Stimulated activated CD8-positive, alpha-beta memory T cell treated with anti-CD3 and anti-CD28 coated beads, Interleukin-12 subunit alpha, Interleukin-12 subunit beta, amount 100 ng/mL, for 4 hours (primary cell): ENCODE measurements around the gene SCAF1.
"Not testable (repeated sequence)": the region's sequence is repeated elsewhere in the genome, so short reads cannot be mapped to it uniquely, and the experiment has no call there.

Experiments used
- DNase-seq: peaks from one replicate; pipeline ENCODE4 v3.0.0-alpha.2; 2020; ENCODE audit warnings: low read depth

SCAF1 gene

GRCh38 chr19:49616532-49616931, 25.5 kb upstream of the SCAF1 start:
- no peak for DNase-seq

- DNase-seq, result no peak
Measured at GRCh38 chr19:49616945-49617344, 25.1 kb upstream of the SCAF1 start.

DNA sequence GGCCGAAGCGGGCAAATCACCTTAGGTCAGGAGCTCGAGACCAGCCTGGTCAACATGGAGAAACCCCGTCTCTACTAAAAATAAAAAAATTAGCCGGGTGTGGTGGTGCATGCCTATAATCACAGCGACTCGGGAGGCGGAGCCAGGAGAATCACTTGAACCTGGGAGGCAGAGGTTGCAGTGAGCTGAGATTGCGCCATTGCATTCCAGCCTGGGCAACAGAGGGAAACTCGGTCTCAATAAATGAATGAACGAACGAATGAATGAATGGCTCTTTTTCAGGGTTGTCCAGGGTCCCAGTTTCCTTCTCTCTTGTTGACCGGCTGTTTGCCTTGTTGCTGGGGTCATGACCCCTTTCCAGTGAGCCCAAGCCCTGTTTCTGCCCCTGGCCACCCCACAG, 24.1 kb upstream of the SCAF1 start:
- DNase-seq, result not testable (repeated sequence)

DNA sequence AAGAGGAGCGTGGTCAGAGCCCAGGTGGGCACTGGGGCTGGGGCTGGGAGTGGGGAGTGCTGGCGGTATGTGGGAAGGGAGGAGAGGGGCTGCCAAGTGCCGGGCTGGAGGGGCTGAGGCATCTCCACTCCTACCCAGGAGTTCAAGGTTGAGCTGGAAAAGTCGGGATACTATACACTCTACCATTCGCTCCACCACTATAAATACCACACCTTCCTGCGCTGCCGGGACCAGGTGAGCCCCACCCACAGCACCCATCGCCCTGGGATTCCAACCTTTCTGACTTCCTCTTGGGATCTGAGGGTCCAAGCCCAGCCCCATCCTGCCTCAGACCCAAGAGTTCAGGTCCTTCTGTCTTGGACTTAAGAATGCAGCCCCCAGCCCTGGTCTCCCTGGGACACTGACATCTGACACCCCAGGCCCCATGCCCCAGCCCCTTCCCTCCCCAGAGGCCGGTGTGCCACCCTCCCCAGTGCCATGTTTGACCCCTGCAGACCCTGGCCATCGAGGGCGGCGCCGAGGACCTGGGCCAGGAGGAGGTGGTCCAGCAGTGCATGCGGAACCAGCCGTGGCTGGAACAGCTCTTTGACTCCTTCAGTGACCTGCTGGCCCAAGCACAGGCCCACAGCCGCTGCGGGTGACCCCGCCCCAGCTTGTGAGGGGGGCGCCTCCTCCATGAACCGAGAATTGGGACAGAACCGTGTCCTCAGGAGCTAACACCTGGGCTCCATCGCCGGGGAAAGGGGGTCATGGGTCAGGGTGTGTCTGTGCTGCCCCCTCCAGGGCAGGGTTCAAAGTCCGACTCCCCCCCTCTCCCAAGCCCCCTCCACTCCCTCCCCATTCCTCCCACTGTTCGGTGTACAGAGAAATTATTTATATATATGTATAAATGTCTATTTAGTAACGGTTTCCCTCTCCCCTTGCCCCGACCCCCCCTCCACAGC, 16.8 kb upstream of the SCAF1 start:
- no peak for DNase-seq

DNA sequence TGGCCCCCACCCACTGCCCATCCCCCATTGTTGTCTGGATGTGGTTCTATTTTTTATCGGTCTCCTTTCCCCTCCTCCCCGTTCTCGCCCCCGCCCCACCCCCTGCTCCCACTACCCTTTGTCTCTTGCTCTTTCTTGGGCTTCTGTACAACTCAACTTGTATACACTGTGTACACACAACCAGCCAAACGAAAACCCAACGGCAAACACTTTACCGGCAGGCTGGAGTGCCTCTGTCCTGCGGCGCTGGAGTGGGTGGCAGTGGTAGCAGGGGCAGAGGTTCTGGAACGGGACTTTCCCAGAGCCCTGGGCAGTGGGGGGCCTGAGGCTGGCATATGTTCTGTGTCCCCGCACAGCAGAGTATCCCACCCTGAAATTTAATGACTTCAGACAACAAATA, 15.8 kb upstream of the SCAF1 start:
- no peak for DNase-seq

DNA sequence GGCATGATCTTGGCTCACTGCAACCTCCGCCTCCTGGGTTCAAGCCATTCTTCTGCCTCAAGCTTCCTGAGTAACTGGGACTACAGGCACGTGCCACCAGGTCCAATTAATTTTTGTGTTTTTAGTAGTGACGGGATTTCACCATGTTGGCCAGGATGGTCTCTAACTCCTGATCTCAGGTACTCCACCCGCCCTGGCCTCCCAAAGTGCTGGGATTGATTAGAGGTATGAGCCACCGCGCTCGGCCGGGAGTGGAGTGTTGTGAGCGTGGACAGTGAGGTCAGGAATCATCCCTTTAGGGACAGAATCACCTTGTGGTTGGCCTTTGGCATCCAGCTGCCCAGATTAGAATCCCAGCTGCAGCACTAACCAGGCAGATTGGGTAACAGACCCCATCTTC, 12.3 kb upstream of the SCAF1 start:
- DNase-seq, result no peak

DNA sequence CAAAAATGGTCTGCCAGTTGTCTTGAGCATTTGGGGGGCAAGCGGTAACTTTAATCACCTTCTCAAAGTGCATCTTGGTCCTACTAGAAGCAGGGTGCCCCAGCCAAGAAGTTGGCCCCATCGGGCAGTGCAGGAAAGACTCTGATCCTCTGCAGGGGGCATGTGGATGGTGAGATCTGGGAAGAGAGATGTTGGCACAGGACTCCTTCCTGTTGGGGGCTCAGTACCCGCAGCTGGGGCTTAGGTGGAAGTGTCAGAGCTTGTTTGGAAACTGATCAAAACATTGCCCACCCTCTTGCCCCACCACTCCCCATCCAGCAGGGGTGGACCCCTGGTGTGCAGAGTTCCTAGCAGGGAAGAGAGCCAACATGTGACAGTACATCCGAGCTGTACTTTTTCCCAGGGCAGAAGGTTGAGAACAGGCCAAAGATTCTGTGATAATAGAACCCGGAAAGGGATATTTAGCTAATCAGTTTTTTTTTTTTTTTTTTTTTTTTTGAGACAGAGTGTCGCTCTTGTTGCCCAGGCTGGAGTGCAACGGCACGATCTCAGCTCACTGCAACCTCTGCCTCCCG, 10.9 kb upstream of the SCAF1 start:
- no peak for DNase-seq

GRCh38 chr19:49631610-49632192, 10.3 kb upstream of the SCAF1 start:
- DNase-seq, result no peak

GRCh38 chr19:49632576-49632975, 9.4 kb upstream of the SCAF1 start:
- no peak for DNase-seq

DNA sequence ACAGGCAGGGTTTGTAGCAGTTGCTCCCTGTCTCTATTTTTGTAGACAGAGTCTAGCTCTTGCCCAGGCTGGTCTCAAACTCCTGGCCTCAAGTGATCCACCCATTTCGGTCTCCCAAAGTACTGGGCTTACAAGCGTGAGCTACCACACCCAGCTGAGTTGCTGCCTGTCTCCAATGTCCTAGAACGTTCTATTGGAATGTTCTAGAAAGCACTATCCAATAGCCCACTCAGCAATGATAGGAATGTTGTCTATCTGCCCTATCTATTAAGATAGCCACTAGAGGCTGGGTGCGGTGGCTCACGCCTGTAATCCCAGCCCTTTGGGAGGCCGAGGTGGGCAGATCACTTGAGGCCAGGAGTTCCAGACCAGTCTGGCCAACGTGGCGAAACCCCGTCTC, 8.7 kb upstream of the SCAF1 start:
- not testable (repeated sequence) for DNase-seq

GRCh38 chr19:49635530-49636232, 6.3 kb upstream of the SCAF1 start:
- DNase-seq, result no peak

GRCh38 chr19:49636233-49636932, 5.6 kb upstream of the SCAF1 start:
- DNase-seq, result no peak

- DNase-seq, result no peak
Measured at GRCh38 chr19:49637821-49638738, 3.9 kb upstream of the SCAF1 start.

DNA sequence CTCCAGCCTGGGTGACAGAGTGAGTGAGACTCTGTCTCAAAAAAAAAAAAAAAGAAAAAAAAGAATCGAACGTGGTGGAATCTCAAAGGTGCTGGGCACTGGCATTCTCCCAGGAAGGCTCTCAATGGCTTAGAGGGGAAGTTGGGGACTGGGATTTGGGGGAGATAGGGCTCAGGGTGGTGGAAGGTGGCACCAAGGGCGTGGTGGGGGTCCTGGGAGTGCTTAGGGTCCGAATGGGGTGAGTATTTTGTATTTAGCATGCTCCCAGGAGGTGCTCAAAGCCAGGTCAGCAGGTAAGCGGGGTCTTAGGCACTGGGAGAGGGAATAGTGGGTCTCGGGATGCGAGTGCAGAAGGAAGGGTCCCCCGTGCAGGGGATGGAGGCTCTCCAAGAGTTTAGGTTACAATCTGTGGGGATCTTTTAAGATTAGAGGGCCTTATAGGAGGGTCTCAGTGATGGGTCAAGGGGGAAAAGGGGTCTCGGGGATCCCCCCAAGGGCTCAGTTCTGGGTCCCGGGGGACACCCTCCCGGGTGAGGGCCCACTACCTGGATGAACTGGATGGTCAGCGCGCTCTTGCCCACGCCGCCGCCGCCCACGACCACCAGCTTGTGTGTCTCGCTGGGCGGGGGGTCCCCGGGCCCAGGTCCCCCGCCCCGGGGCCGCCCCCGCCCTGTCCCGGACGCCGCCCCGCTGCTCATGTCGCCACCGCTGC, 2.5 kb upstream of the SCAF1 start:
- no peak for DNase-seq

- DNase-seq, result peak; percentile 99
Measured at GRCh38 chr19:49640113-49640898, 1.7 kb upstream of the SCAF1 start, which contains the start of gene RRAS. TSS of gene RRAS (minus strand) at chr19:49640143. CDS start at chr19:49640098, 45 bp downstream.

GRCh38 chr19:49642492-49643035, 555 bp downstream of the SCAF1 start:
- no peak for DNase-seq

GRCh38 chr19:49643466-49643865, 1.5 kb downstream of the SCAF1 start:
- no peak for DNase-seq

- no peak for DNase-seq
Measured at GRCh38 chr19:49645592-49645991, 3.6 kb downstream of the SCAF1 start.

GRCh38 chr19:49645995-49646394, 4.0 kb downstream of the SCAF1 start:
- DNase-seq, result no peak
